ENCODE results near the gene OR2T1. TPM values are rescaled to one million over a fixed set of nuclear protein-coding genes. Genes with fewer than 3 reads are reported as not detected.
A peak's percentile ranks its signal among the peaks of the same experiment; 100 is the strongest.

OR2T1 gene
- not detected for total RNA-seq
- 0 reads per million in 2 donors for total RNA-seq

GRCh38 chr1:248402748-248403147, at the start of gene OR2T1:
Gene OR2T1 (plus strand): TSS chr1:248403048. CDS start chr1:248406148, 3,100 bp downstream.
- Mint-ChIP-seq H3K4me1 (no peaks in the 10 kb centered on the region), H3K27me3 (no peaks in the 10 kb centered on the region), H3K36me3 (ENCODE audit: low read depth) (no peaks in the 10 kb centered on the region), H3K4me3 (no peak within 1 kb of the TSS), H3K27ac (no peak within 1 kb of the TSS)
- no peak for DNase-seq
- no peak for ATAC-seq
- H3K9me3 ChIP-seq (ENCODE audit: control insufficient read depth, low read length, poor library complexity, severe bottlenecking), result no peaks in the 10 kb centered on the region

GRCh38 chr1:248359415-248359814, 43.4 kb upstream of the OR2T1 start:
- H3K27ac Mint-ChIP-seq, result no peak overlapping the region
- no peak for ATAC-seq
- H3K9me3 ChIP-seq (ENCODE audit: control insufficient read depth, low read length, poor library complexity, severe bottlenecking), result peaks cover under 1% of the 10 kb centered on the region
- no peak overlapping the region for H3K4me3 Mint-ChIP-seq
- DNase-seq, result no peak
- H3K4me1 Mint-ChIP-seq, result no peaks in the 10 kb centered on the region
- peaks cover 27% of the 10 kb centered on the region for H3K27me3 Mint-ChIP-seq
- H3K36me3 Mint-ChIP-seq (ENCODE audit: low read depth), result no peaks in the 10 kb centered on the region

GRCh38 chr1:248361121-248361715, 41.6 kb upstream of the OR2T1 start, which contains the start of gene OR2T4:
Gene OR2T4 (plus strand): TSS chr1:248361665. CDS start chr1:248361665, 0 bp downstream.
- ATAC-seq, result no peak
- peaks cover 4% of the 10 kb centered on the region for H3K9me3 ChIP-seq (ENCODE audit: control insufficient read depth, low read length, poor library complexity, severe bottlenecking)
- Mint-ChIP-seq H3K4me3 (no peak within 1 kb of the TSS), H3K4me1 (no peaks in the 10 kb centered on the region), H3K36me3 (ENCODE audit: low read depth) (no peaks in the 10 kb centered on the region), H3K27ac (no peak within 1 kb of the TSS), H3K27me3 (peaks cover 32% of the 10 kb centered on the region)
- no peak for DNase-seq

- Mint-ChIP-seq H3K27ac (no peak overlapping the region), H3K4me3 (no peak overlapping the region), H3K4me1 (no peaks in the 10 kb centered on the region), H3K27me3 (peaks cover 32% of the 10 kb centered on the region), H3K36me3 (ENCODE audit: low read depth) (no peaks in the 10 kb centered on the region)
- DNase-seq (no peak), ATAC-seq (no peak)
- peaks cover 4% of the 10 kb centered on the region for H3K9me3 ChIP-seq (ENCODE audit: control insufficient read depth, low read length, poor library complexity, severe bottlenecking)
Measured at GRCh38 chr1:248366609-248367008, 36.2 kb upstream of the OR2T1 start.

- no peak for DNase-seq
- H3K4me3 Mint-ChIP-seq, result no peak overlapping the region
- peaks cover 4% of the 10 kb centered on the region for H3K4me1 Mint-ChIP-seq
- no peaks in the 10 kb centered on the region for H3K9me3 ChIP-seq (ENCODE audit: control insufficient read depth, low read length, poor library complexity, severe bottlenecking)
- no peaks in the 10 kb centered on the region for H3K36me3 Mint-ChIP-seq (ENCODE audit: low read depth)
- no peak for ATAC-seq
- H3K27ac Mint-ChIP-seq, result no peak overlapping the region
- peaks cover 8% of the 10 kb centered on the region for H3K27me3 Mint-ChIP-seq
Measured at GRCh38 chr1:248372394-248372793, 30.5 kb upstream of the OR2T1 start.

GRCh38 chr1:248373761-248374160, 29.1 kb upstream of the OR2T1 start:
- no peaks in the 10 kb centered on the region for H3K9me3 ChIP-seq (ENCODE audit: control insufficient read depth, low read length, poor library complexity, severe bottlenecking)
- Mint-ChIP-seq H3K36me3 (ENCODE audit: low read depth) (no peaks in the 10 kb centered on the region), H3K27ac (no peak overlapping the region), H3K27me3 (peaks cover 8% of the 10 kb centered on the region), H3K4me3 (no peak overlapping the region), H3K4me1 (peaks cover 4% of the 10 kb centered on the region)
- ATAC-seq (no peak), DNase-seq (no peak)

- Mint-ChIP-seq H3K27ac (no peak within 1 kb of the TSS), H3K4me3 (no peak within 1 kb of the TSS)
Measured at GRCh38 chr1:248375446-248375845, 27.4 kb upstream of the OR2T1 start, which contains the start of gene OR2T6. Gene OR2T6 (plus strand): TSS chr1:248375746. CDS start chr1:248387609, 11,863 bp downstream.

GRCh38 chr1:248376916-248377315, 25.9 kb upstream of the OR2T1 start:
- H3K36me3 Mint-ChIP-seq (ENCODE audit: low read depth), result no peaks in the 10 kb centered on the region
- peaks cover 8% of the 10 kb centered on the region for H3K27me3 Mint-ChIP-seq
- no peak overlapping the region for H3K4me3 Mint-ChIP-seq
- no peak overlapping the region for H3K27ac Mint-ChIP-seq
- ATAC-seq (no peak), DNase-seq (no peak)
- no peaks in the 10 kb centered on the region for H3K9me3 ChIP-seq (ENCODE audit: control insufficient read depth, low read length, poor library complexity, severe bottlenecking)
- H3K4me1 Mint-ChIP-seq, result peaks cover 4% of the 10 kb centered on the region

More at GRCh38 chr1:248375446-248375845, 27.4 kb upstream of the OR2T1 start, which contains the start of gene OR2T6:
- ATAC-seq, result no peak
- H3K36me3 Mint-ChIP-seq (ENCODE audit: low read depth), result no peaks in the 10 kb centered on the region
- H3K27me3 Mint-ChIP-seq, result peaks cover 8% of the 10 kb centered on the region
- no peak for DNase-seq
- H3K4me1 Mint-ChIP-seq, result peaks cover 4% of the 10 kb centered on the region
- H3K9me3 ChIP-seq (ENCODE audit: control insufficient read depth, low read length, poor library complexity, severe bottlenecking), result no peaks in the 10 kb centered on the region

- no peaks in the 10 kb centered on the region for H3K36me3 Mint-ChIP-seq (ENCODE audit: low read depth)
- no peak overlapping the region for H3K4me3 Mint-ChIP-seq
- H3K27me3 Mint-ChIP-seq, result peaks cover 5% of the 10 kb centered on the region
- H3K4me1 Mint-ChIP-seq, result no peaks in the 10 kb centered on the region
- H3K27ac Mint-ChIP-seq, result no peak overlapping the region
- no peak for DNase-seq
- ATAC-seq, result no peak
- no peaks in the 10 kb centered on the region for H3K9me3 ChIP-seq (ENCODE audit: control insufficient read depth, low read length, poor library complexity, severe bottlenecking)
Measured at GRCh38 chr1:248380854-248381253, 22.0 kb upstream of the OR2T1 start.

GRCh38 chr1:248388426-248388825, 14.4 kb upstream of the OR2T1 start:
- no peak for ATAC-seq
- Mint-ChIP-seq H3K36me3 (ENCODE audit: low read depth) (no peaks in the 10 kb centered on the region), H3K4me1 (no peaks in the 10 kb centered on the region), H3K4me3 (no peak overlapping the region), H3K27me3 (peaks cover 15% of the 10 kb centered on the region), H3K27ac (no peak overlapping the region)
- H3K9me3 ChIP-seq (ENCODE audit: control insufficient read depth, low read length, poor library complexity, severe bottlenecking), result no peaks in the 10 kb centered on the region
- DNase-seq, result no peak

- Mint-ChIP-seq H3K4me3 (peak overlapping the region; percentile 16), H3K27ac (no peak overlapping the region), H3K27me3 (peaks cover 16% of the 10 kb centered on the region), H3K4me1 (no peaks in the 10 kb centered on the region), H3K36me3 (ENCODE audit: low read depth) (no peaks in the 10 kb centered on the region)
- DNase-seq (no peak), ATAC-seq (no peak)
- no peaks in the 10 kb centered on the region for H3K9me3 ChIP-seq (ENCODE audit: control insufficient read depth, low read length, poor library complexity, severe bottlenecking)
Measured at GRCh38 chr1:248393050-248393449, 9.8 kb upstream of the OR2T1 start.

- ATAC-seq, result peak; percentile 63
- no peak overlapping the region for H3K27ac Mint-ChIP-seq
Measured at GRCh38 chr1:248404024-248404423, 1.2 kb downstream of the OR2T1 start.

GRCh38 chr1:248406721-248407692, 4.2 kb downstream of the OR2T1 start:
- Mint-ChIP-seq H3K4me3 (no peak overlapping the region), H3K27ac (no peak overlapping the region)
- ATAC-seq, result no peak

More at GRCh38 chr1:248404024-248404423, 1.2 kb downstream of the OR2T1 start:
- no peak for DNase-seq
- Mint-ChIP-seq H3K36me3 (ENCODE audit: low read depth) (no peaks in the 10 kb centered on the region), H3K27me3 (no peaks in the 10 kb centered on the region), H3K4me1 (no peaks in the 10 kb centered on the region), H3K4me3 (no peak overlapping the region)
- H3K9me3 ChIP-seq (ENCODE audit: control insufficient read depth, low read length, poor library complexity, severe bottlenecking), result no peaks in the 10 kb centered on the region

More at GRCh38 chr1:248406721-248407692, 4.2 kb downstream of the OR2T1 start:
- no peak for DNase-seq
- no peaks in the 10 kb centered on the region for H3K9me3 ChIP-seq (ENCODE audit: control insufficient read depth, low read length, poor library complexity, severe bottlenecking)
- Mint-ChIP-seq H3K4me1 (no peaks in the 10 kb centered on the region), H3K27me3 (no peaks in the 10 kb centered on the region), H3K36me3 (ENCODE audit: low read depth) (no peaks in the 10 kb centered on the region)
